ENCODE results near the gene DDX43.

DNA sequence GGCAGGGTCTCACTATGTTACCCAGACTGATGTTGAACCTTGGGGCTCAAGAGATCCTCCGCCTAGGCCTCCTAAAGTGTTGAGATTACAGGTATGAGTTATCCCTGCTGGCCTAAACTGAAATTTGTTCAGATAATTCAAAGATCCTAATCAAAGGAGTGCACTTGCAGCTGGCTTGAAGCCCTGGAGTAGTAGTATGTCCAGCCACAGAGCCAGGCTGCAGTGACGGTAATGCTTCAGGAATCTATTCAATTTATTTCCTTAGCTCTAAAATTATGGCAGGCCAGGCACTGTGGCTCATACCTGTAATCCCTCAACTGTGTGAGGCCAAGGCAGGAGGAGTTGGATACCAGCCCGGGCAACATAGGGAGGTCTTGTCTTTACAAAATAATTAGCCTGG lies 1.4 kb upstream of the DDX43 start:
- TF ChIP-seq, protein P1, sequence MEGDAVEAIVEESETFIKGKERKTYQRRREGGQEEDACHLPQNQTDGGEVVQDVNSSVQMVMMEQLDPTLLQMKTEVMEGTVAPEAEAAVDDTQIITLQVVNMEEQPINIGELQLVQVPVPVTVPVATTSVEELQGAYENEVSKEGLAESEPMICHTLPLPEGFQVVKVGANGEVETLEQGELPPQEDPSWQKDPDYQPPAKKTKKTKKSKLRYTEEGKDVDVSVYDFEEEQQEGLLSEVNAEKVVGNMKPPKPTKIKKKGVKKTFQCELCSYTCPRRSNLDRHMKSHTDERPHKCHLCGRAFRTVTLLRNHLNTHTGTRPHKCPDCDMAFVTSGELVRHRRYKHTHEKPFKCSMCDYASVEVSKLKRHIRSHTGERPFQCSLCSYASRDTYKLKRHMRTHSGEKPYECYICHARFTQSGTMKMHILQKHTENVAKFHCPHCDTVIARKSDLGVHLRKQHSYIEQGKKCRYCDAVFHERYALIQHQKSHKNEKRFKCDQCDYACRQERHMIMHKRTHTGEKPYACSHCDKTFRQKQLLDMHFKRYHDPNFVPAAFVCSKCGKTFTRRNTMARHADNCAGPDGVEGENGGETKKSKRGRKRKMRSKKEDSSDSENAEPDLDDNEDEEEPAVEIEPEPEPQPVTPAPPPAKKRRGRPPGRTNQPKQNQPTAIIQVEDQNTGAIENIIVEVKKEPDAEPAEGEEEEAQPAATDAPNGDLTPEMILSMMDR (conservative IDR thresholded peaks at IDR 0.05; ENCODE audit: low read depth, low read length): no peak
- no peak for TF ChIP-seq EZH2 (IDR thresholded peaks at IDR 0.05; ENCODE audit: borderline replicate concordance, low read depth, low read length, poor library complexity, severe bottlenecking)
